DOHH2 (cell line): Measurements from ENCODE around the gene TMEM9.

Source experiments
- CTCF ChIP-seq: fragments of 200-600 bp; sonication (generic); IDR thresholded peaks from one replicate; pipeline ENCODE4 v1.5.1; 2014; ENCODE audit warnings: antibody characterized with exemption, mild to moderate bottlenecking, low read depth, low read length; ENCODE audit not compliant: poor library complexity, severe bottlenecking
- EZH2phosphoT487 ChIP-seq: fragments of 200-600 bp; sonication (generic); IDR thresholded peaks from 2 replicates; pipeline ENCODE4 v1.6.1; 2017; ENCODE audit warnings: borderline replicate concordance, mild to moderate bottlenecking, antibody characterized with exemption, low read length, moderate library complexity, mixed read lengths

- no peak for TF ChIP-seq CTCF
- TF ChIP-seq EZH2phosphoT487: no peak
Measured at GRCh38 chr1:201163707-201164106, 9.4 kb upstream of the TMEM9 start.
